Peyer's patch (tissue), 4 donors: ENCODE measurements around the gene ROBO3. TPM values are rescaled to one million over a fixed set of nuclear protein-coding genes. Genes with fewer than 3 reads are reported as not detected.

ENCODE experiments used
- DNase-seq, 3 donors: peaks; one replicate each; pipeline ENCODE4 v3.0.0-alpha.2; 2017 to 2019
- H3K27ac ChIP-seq, 4 donors: fragments of 200-600 bp; sonication (generic); one replicate each; pipeline ENCODE4 v1.5.1; 2016 to 2019
- H3K27me3 ChIP-seq, 2 donors: fragments of 200-600 bp; sonication (generic); one replicate each; pipeline ENCODE4 v1.5.1; 2019
- H3K36me3 ChIP-seq, 3 donors: fragments of 200-600 bp; sonication (generic); one replicate each; pipeline ENCODE4 v1.5.1; 2016 to 2019
- H3K4me1 ChIP-seq, 4 donors: fragments of 200-600 bp; sonication (generic); one replicate each; pipeline ENCODE4 v1.5.1; 2016 to 2019
- H3K4me3 ChIP-seq, 4 donors: fragments of 200-600 bp; sonication (generic); 1 replicate in 3 of 4; 2 replicates in 1 of 4; pipeline ENCODE4 v1.5.1; 2016 to 2019; ENCODE audit warnings: mild to moderate bottlenecking in 1 of 4
- H3K9me3 ChIP-seq, 4 donors: fragments of 200-600 bp; sonication (generic); one replicate each; pipeline ENCODE4 v1.5.1; 2016 to 2019; ENCODE audit warnings: mild to moderate bottlenecking in 1 of 4
- CTCF ChIP-seq, 6 experiments: fragments of 450-650 bp in 4 of 6; fragments of 200-600 bp in 2 of 6; sonication (generic) in 1 of 6; IDR thresholded peaks; one replicate each; pipeline ENCODE4 v1.5.1; 2017 to 2019; ENCODE audit warnings: antibody characterized with exemption in 6 of 6, mild to moderate bottlenecking in 3 of 6, moderate library complexity in 1 of 6
- POLR2A ChIP-seq, 2 donors: fragments of 450-650 bp; IDR thresholded peaks; one replicate each; pipeline ENCODE4 v1.5.1; 2017; ENCODE audit warnings: antibody characterized with exemption in 2 of 2, mild to moderate bottlenecking in 2 of 2, moderate library complexity in 2 of 2
- total RNA-seq, 4 donors: library from RNA; depleted of rRNA; stranded (reverse); fragments of >200 nt; gene quantifications; one replicate each; pipeline ENCODE4 v1.1.0, GENCODE V29; 2016

The ROBO3 gene
- total RNA-seq, 4 donors from 2014 or later: 3.6 to 49.5 (median 16.1) TPM

- Histone ChIP-seq H3K4me3 (no peak overlapping the region), H3K4me1 (peaks cover 0 to 36% (median 0%) of the 10 kb centered on the region in 4 donors), H3K36me3 (no peaks in the 10 kb centered on the region), H3K27ac (no peak overlapping the region), H3K9me3 (no peaks in the 10 kb centered on the region), H3K27me3 (peaks cover 0 to 61% of the 10 kb centered on the region in 2 donors)
- peak in 1 of 3 donors; percentile 31 for DNase-seq
- peak in 4 of 6 experiments; percentile 21 to 34 (median 24) for TF ChIP-seq CTCF (IDR thresholded peaks at IDR 0.05)
- no peak for TF ChIP-seq POLR2A (IDR thresholded peaks at IDR 0.05)
Observed at GRCh38 chr11:124867700-124868099, 2.5 kb downstream of the ROBO3 start.

GRCh38 chr11:124868331-124869274 is 3.4 kb downstream of the ROBO3 start:
- peaks cover 0 to 57% of the 10 kb centered on the region in 2 donors for H3K27me3 ChIP-seq
- H3K4me3 ChIP-seq: no peak overlapping the region
- no peaks in the 10 kb centered on the region for H3K9me3 ChIP-seq
- DNase-seq: peak in 1 of 3 donors; percentile 30
- H3K4me1 ChIP-seq: peaks cover 0 to 30% (median 0%) of the 10 kb centered on the region in 4 donors
- no peaks in the 10 kb centered on the region for H3K36me3 ChIP-seq
- no peak for TF ChIP-seq CTCF (IDR thresholded peaks at IDR 0.05)
- no peak overlapping the region for H3K27ac ChIP-seq

- Histone ChIP-seq H3K27me3 (peaks cover 0 to 54% of the 10 kb centered on the region in 2 donors), H3K9me3 (no peaks in the 10 kb centered on the region), H3K27ac (no peak overlapping the region), H3K36me3 (no peaks in the 10 kb centered on the region), H3K4me3 (no peak overlapping the region), H3K4me1 (peaks cover 0 to 30% (median 0%) of the 10 kb centered on the region in 4 donors)
- DNase-seq: no peak
- no peak for TF ChIP-seq CTCF (IDR thresholded peaks at IDR 0.05)
- TF ChIP-seq POLR2A (IDR thresholded peaks at IDR 0.05): no peak
Observed at GRCh38 chr11:124869331-124869730, 4.1 kb downstream of the ROBO3 start.

GRCh38 chr11:124869856-124870387 is 4.7 kb downstream of the ROBO3 start:
- Histone ChIP-seq H3K36me3 (no peaks in the 10 kb centered on the region), H3K27me3 (peaks cover 0 to 54% of the 10 kb centered on the region in 2 donors), H3K4me1 (peaks cover 0 to 28% (median 0%) of the 10 kb centered on the region in 4 donors), H3K27ac (no peak overlapping the region), H3K9me3 (no peaks in the 10 kb centered on the region), H3K4me3 (no peak overlapping the region)
- TF ChIP-seq POLR2A (IDR thresholded peaks at IDR 0.05) (no peak), CTCF (IDR thresholded peaks at IDR 0.05) (no peak)
- DNase-seq: no peak

GRCh38 chr11:124870430-124870829 is 5.2 kb downstream of the ROBO3 start:
- no peak overlapping the region for H3K27ac ChIP-seq
- H3K4me3 ChIP-seq: no peak overlapping the region
- TF ChIP-seq CTCF (IDR thresholded peaks at IDR 0.05) (no peak), POLR2A (IDR thresholded peaks at IDR 0.05) (no peak)
- no peak for DNase-seq
- no peaks in the 10 kb centered on the region for H3K9me3 ChIP-seq
- peaks cover 0 to 23% (median 0%) of the 10 kb centered on the region in 4 donors for H3K4me1 ChIP-seq
- H3K27me3 ChIP-seq: peaks cover 0 to 49% of the 10 kb centered on the region in 2 donors
- no peaks in the 10 kb centered on the region for H3K36me3 ChIP-seq
